Measurements from ENCODE around the gene MPRIP.

Gene MPRIP

GRCh38 chr17:17152385-17152784 lies 110.1 kb downstream of the MPRIP start:
- no peak overlapping the region for H3K27ac ChIP-seq
- no peak for TF ChIP-seq ZFX (IDR thresholded peaks at IDR 0.05)
- TF ChIP-seq, protein P1, sequence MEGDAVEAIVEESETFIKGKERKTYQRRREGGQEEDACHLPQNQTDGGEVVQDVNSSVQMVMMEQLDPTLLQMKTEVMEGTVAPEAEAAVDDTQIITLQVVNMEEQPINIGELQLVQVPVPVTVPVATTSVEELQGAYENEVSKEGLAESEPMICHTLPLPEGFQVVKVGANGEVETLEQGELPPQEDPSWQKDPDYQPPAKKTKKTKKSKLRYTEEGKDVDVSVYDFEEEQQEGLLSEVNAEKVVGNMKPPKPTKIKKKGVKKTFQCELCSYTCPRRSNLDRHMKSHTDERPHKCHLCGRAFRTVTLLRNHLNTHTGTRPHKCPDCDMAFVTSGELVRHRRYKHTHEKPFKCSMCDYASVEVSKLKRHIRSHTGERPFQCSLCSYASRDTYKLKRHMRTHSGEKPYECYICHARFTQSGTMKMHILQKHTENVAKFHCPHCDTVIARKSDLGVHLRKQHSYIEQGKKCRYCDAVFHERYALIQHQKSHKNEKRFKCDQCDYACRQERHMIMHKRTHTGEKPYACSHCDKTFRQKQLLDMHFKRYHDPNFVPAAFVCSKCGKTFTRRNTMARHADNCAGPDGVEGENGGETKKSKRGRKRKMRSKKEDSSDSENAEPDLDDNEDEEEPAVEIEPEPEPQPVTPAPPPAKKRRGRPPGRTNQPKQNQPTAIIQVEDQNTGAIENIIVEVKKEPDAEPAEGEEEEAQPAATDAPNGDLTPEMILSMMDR (conservative IDR thresholded peaks at IDR 0.05), result no peak

- TF ChIP-seq, protein P1 (conservative IDR thresholded peaks at IDR 0.05), result no peak
- no peak for TF ChIP-seq ZFX (IDR thresholded peaks at IDR 0.05)
- no peak overlapping the region for H3K27ac ChIP-seq
Measured at GRCh38 chr17:17153071-17153470, 110.8 kb downstream of the MPRIP start.

GRCh38 chr17:17153709-17154108 lies 111.5 kb downstream of the MPRIP start:
- no peak for TF ChIP-seq ZFX (IDR thresholded peaks at IDR 0.05)
- TF ChIP-seq, protein P1 (conservative IDR thresholded peaks at IDR 0.05), result no peak
- no peak overlapping the region for H3K27ac ChIP-seq

DNA sequence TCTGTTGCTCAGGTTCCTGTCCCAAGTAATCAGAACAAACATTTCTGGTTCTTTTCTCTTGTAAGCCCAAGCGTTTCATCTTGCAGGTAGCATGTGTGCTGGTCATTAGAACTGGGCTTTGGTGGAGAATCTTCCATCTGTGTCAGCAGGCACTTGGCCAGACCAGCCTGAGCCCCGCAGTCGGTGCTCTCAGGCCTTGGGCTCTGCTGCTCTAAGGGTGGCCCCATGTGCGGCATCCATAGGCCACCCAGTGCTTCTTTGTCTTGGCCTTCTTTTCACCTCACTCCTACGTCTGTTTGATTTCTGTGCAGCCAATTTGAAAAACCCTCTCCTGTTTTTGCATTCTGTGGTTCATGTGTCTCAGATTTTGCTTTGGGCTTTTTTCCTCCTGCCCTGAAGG lies 112.3 kb downstream of the MPRIP start:
- no peak overlapping the region for H3K27ac ChIP-seq
- TF ChIP-seq ZFX (IDR thresholded peaks at IDR 0.05), result no peak
- TF ChIP-seq, protein P1 (conservative IDR thresholded peaks at IDR 0.05), result no peak

- TF ChIP-seq, protein P1 (conservative IDR thresholded peaks at IDR 0.05), result no peak
- no peak for TF ChIP-seq ZFX (IDR thresholded peaks at IDR 0.05)
- no peak overlapping the region for H3K27ac ChIP-seq
Measured at GRCh38 chr17:17154981-17155380, 112.7 kb downstream of the MPRIP start.

DNA sequence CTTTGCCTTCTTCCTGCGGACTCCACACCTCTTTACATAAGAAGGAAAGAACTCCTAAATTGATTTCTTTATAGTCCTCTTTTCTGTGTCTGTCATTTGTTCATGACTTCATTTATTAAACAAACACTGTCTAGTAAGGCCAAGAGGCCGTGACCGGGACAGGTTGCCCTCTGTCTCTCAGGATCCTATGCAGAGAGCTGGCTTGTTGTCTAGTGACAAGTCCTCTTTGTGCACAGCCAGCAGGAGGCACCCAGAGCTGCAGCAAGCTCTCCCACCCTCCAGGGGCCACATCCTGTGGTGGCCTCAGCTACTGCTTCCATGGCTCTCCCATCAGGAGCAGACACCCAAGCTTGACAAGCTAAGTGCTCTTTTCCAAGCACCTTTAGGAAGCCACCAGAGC lies 113.3 kb downstream of the MPRIP start:
- no peak overlapping the region for H3K27ac ChIP-seq
- TF ChIP-seq, protein P1 (conservative IDR thresholded peaks at IDR 0.05), result no peak
- no peak for TF ChIP-seq ZFX (IDR thresholded peaks at IDR 0.05)

GRCh38 chr17:17156107-17156506 lies 113.8 kb downstream of the MPRIP start:
- no peak overlapping the region for H3K27ac ChIP-seq
- TF ChIP-seq, protein P1 (conservative IDR thresholded peaks at IDR 0.05), result no peak
- TF ChIP-seq ZFX (IDR thresholded peaks at IDR 0.05), result no peak
